IMR-90 (cell line): ENCODE data around the gene KDM1A. TPM values are rescaled to one million over a fixed set of nuclear protein-coding genes. Genes with fewer than 3 reads are reported as not detected.

Experiments
- ATAC-seq: fragments of 200-7000 bp; cut with Tn5 transposase; 2 replicates; pipeline ENCODE4 v1.9.1; 2020; ENCODE audit warnings: low read depth, mild to moderate bottlenecking, moderate library complexity
- BruUV-seq: library from RNA; stranded (reverse); fragments of 400-500 nt; replicated peaks from 2 replicates; lab custom pipeline; 2021; lab: Mats Ljungman, UMichigan
- CTCF ChIA-PET: fragments of 300-600 bp; formaldehyde crosslinking; extraction: SDS; loops from one replicate; lab custom pipeline; 2021; ENCODE audit warnings: antibody characterized with exemption; lab: Yijun Ruan, JAX
- POLR2A ChIA-PET: fragments of 300-600 bp; sonication (Branson Sonifier 250); formaldehyde crosslinking; loops from one replicate; lab custom pipeline; 2022; ENCODE audit warnings: antibody characterized with exemption; ENCODE audit not compliant: unreplicated experiment; lab: Charles Lee
- DNase-seq: peaks from one replicate; pipeline ENCODE4 v3.0.0; 2013
- H2AFZ ChIP-seq: replicated peaks from 2 replicates; pipeline ENCODE3; 2013; ENCODE audit warnings: low read length, mild to moderate bottlenecking; ENCODE audit not compliant: poor library complexity
- H2AK5ac ChIP-seq: 2 replicates; pipeline ENCODE4 v1.6.1; 2013; ENCODE audit warnings: low read depth, low read length, inconsistent platforms
- H2AK9ac ChIP-seq: replicated peaks from 2 replicates; pipeline ENCODE3; 2013; ENCODE audit warnings: mild to moderate bottlenecking, low read depth, low read length, moderate library complexity; ENCODE audit not compliant: poor library complexity
- H2BK120ac ChIP-seq: 2 replicates; pipeline ENCODE4 v1.6.1; 2013; ENCODE audit warnings: low read depth, low read length, inconsistent platforms
- H2BK15ac ChIP-seq: 3 replicates; pipeline ENCODE4 v1.6.1; 2013; ENCODE audit warnings: low read depth, low read length, inconsistent platforms
- H2BK20ac ChIP-seq: 2 replicates; pipeline ENCODE4 v1.6.1; 2013; ENCODE audit warnings: low read depth, mild to moderate bottlenecking, inconsistent platforms, low read length, moderate library complexity
- H2BK5ac ChIP-seq: 2 replicates; pipeline ENCODE4 v1.6.1; 2013; ENCODE audit warnings: mild to moderate bottlenecking, low read depth, low read length, inconsistent platforms; ENCODE audit not compliant: poor library complexity, severe bottlenecking
- H3K14ac ChIP-seq: replicated peaks from 2 replicates; pipeline ENCODE4 v1.6.1; 2013; ENCODE audit warnings: low read depth, low read length, inconsistent platforms
- H3K18ac ChIP-seq: 2 replicates; pipeline ENCODE4 v1.6.1; 2013; ENCODE audit warnings: low read depth, low read length, control low read depth
- H3K23ac ChIP-seq: 2 replicates; pipeline ENCODE4 v1.6.1; 2013; ENCODE audit warnings: low read depth, low read length, inconsistent platforms
- H3K27ac ChIP-seq: 2 replicates; pipeline ENCODE4 v1.5.1; 2013; ENCODE audit warnings: mild to moderate bottlenecking, control low read depth, low read length; ENCODE audit not compliant: insufficient read depth
- H3K27me3 ChIP-seq: 2 replicates; pipeline ENCODE4 v1.6.1; 2013; ENCODE audit warnings: low read length; ENCODE audit not compliant: control insufficient read depth, insufficient read depth
- H3K36me3 ChIP-seq: 2 replicates; pipeline ENCODE4 v1.6.1; 2013; ENCODE audit warnings: low read length, mixed read lengths; ENCODE audit not compliant: control insufficient read depth, insufficient read depth
- H3K4ac ChIP-seq: 2 replicates; pipeline ENCODE4 v1.6.1; 2013; ENCODE audit warnings: low read depth, low read length, inconsistent platforms
- H3K4me1 ChIP-seq: 2 replicates; pipeline ENCODE4 v1.6.1; 2013; ENCODE audit warnings: low read length, mixed read lengths; ENCODE audit not compliant: control insufficient read depth, insufficient read depth
- H3K4me2 ChIP-seq: 2 replicates; pipeline ENCODE4 v1.6.1; 2013; ENCODE audit warnings: low read depth, mild to moderate bottlenecking, control low read depth, low read length, moderate library complexity
- H3K4me3 ChIP-seq: 2 replicates; pipeline ENCODE4 v1.5.1; 2013; ENCODE audit warnings: low read depth, mild to moderate bottlenecking, control low read depth, low read length, moderate library complexity; ENCODE audit not compliant: insufficient read depth
- H3K56ac ChIP-seq: 2 replicates; pipeline ENCODE4 v1.6.1; 2013; ENCODE audit warnings: low read length, inconsistent platforms; ENCODE audit not compliant: insufficient read depth; ENCODE audit errors: extremely low read depth
- H3K79me1 ChIP-seq, 2 experiments: 2 replicates each; pipeline ENCODE4 v1.6.1; 2013; ENCODE audit warnings: low read length in 2 of 2, inconsistent platforms in 1 of 2, low read depth in 1 of 2
- H3K9ac ChIP-seq: 2 replicates; pipeline ENCODE4 v1.6.1; 2013; ENCODE audit warnings: low read depth, low read length, control low read depth
- H3K9me1 ChIP-seq: 2 replicates; pipeline ENCODE4 v1.6.1; 2013; ENCODE audit warnings: low read length, inconsistent platforms; ENCODE audit not compliant: insufficient read depth
- H3K9me3 ChIP-seq: 2 replicates; pipeline ENCODE4 v1.6.1; 2013; ENCODE audit warnings: low read length; ENCODE audit not compliant: control insufficient read depth, insufficient read depth
- H4K20me1 ChIP-seq: 2 replicates; pipeline ENCODE4 v1.6.1; 2013; ENCODE audit warnings: low read length, inconsistent platforms; ENCODE audit not compliant: insufficient read depth
- H4K5ac ChIP-seq: 2 replicates; pipeline ENCODE4 v1.6.1; 2013; ENCODE audit warnings: mild to moderate bottlenecking, low read depth, low read length, control low read depth
- H4K8ac ChIP-seq, 2 experiments: 2 replicates each; pipeline ENCODE4 v1.6.1; 2013; ENCODE audit warnings: low read depth in 2 of 2, low read length in 2 of 2, control low read depth in 1 of 2, inconsistent platforms in 1 of 2
- H4K91ac ChIP-seq: 2 replicates; pipeline ENCODE4 v1.6.1; 2013; ENCODE audit warnings: low read depth, low read length, inconsistent platforms; ENCODE audit not compliant: insufficient read depth
- BHLHE40 ChIP-seq: fragments of 150-350 bp; IDR thresholded peaks from 2 replicates; pipeline ENCODE4 v1.6.1; 2016; ENCODE audit warnings: mild to moderate bottlenecking, low read depth, low read length
- CEBPB ChIP-seq: IDR thresholded peaks from 2 replicates; pipeline ENCODE4 v1.6.1; 2012; ENCODE audit warnings: low read depth, low read length, improper control_type of control experiment
- CHD1 ChIP-seq: IDR thresholded peaks from 2 replicates; pipeline ENCODE4 v1.6.1; 2012; ENCODE audit warnings: low read depth, low read length, improper control_type of control experiment
- CTCF ChIP-seq: conservative IDR thresholded peaks from 2 replicates; pipeline ENCODE4 v1.5.1; 2012; ENCODE audit warnings: mild to moderate bottlenecking, low read depth, low read length, improper control_type of control experiment
- ELK1 ChIP-seq: fragments of 150-350 bp; IDR thresholded peaks from 2 replicates; pipeline ENCODE4 v1.6.1; 2016; ENCODE audit warnings: low read depth, mild to moderate bottlenecking, low read length, moderate library complexity, borderline replicate concordance
- FOS ChIP-seq: fragments of 150-350 bp; IDR thresholded peaks from 2 replicates; pipeline ENCODE4 v1.6.1; 2016; ENCODE audit warnings: low read depth, low read length
- MAFK ChIP-seq: IDR thresholded peaks from 2 replicates; pipeline ENCODE4 v1.6.1; 2012; ENCODE audit warnings: low read depth, low read length, improper control_type of control experiment
- MAZ ChIP-seq: IDR thresholded peaks from 2 replicates; pipeline ENCODE4 v1.6.1; 2012; ENCODE audit warnings: low read depth, mild to moderate bottlenecking, low read length, improper control_type of control experiment, moderate library complexity, borderline replicate concordance
- MXI1 ChIP-seq: IDR thresholded peaks from 2 replicates; pipeline ENCODE4 v1.6.1; 2012; ENCODE audit warnings: low read depth, mild to moderate bottlenecking, low read length, moderate library complexity, borderline replicate concordance
- NFE2L2 ChIP-seq: fragments of 150-350 bp; IDR thresholded peaks from 2 replicates; pipeline ENCODE4 v1.6.1; 2016; ENCODE audit warnings: low read depth, mild to moderate bottlenecking, low read length
- POLR2A ChIP-seq: IDR thresholded peaks from 2 replicates; pipeline ENCODE4 v1.6.1; 2012; ENCODE audit warnings: mild to moderate bottlenecking, low read depth, low read length
- RAD21 ChIP-seq: IDR thresholded peaks from 2 replicates; pipeline ENCODE4 v1.6.1; 2012; ENCODE audit warnings: low read length, improper control_type of control experiment
- RCOR1 ChIP-seq: IDR thresholded peaks from 2 replicates; pipeline ENCODE4 v1.6.1; 2012; ENCODE audit warnings: mild to moderate bottlenecking, low read length, improper control_type of control experiment; ENCODE audit not compliant: insufficient replicate concordance
- RFX5 ChIP-seq: IDR thresholded peaks from 2 replicates; pipeline ENCODE4 v1.8.0; 2012; ENCODE audit warnings: low read depth, mild to moderate bottlenecking, low read length, moderate library complexity
- SMC3 ChIP-seq: fragments of 150-350 bp; IDR thresholded peaks from 2 replicates; pipeline ENCODE4 v1.6.1; 2016; ENCODE audit warnings: low read depth, mild to moderate bottlenecking, antibody characterized with exemption, low read length, moderate library complexity
- USF2 ChIP-seq: fragments of 150-350 bp; IDR thresholded peaks from 2 replicates; pipeline ENCODE4 v1.6.1; 2017; ENCODE audit warnings: mild to moderate bottlenecking, antibody characterized with exemption, low read length, low read depth
- WGBS, 2 experiments: methylation state at CpG; one replicate each; pipeline versions ENCODE4 v1.1.5 to v1.1.7; 2013; ENCODE audit warnings: missing lambda C conversion rate in 2 of 2; ENCODE audit not compliant: insufficient read length in 1 of 2; ENCODE audit errors: extremely low coverage in 2 of 2; 5-methylcytosine and 5-hydroxymethylcytosine counted together
- dilution Hi-C: fragments of 300-500 bp; cut with HindIII; formaldehyde crosslinking; loops from one replicate; pipeline ENCODE4 v1.14.3; 2018; ENCODE audit warnings: low sequenced_read_pairs; ENCODE audit not compliant: unreplicated experiment
- in situ Hi-C: fragments of 300-500 bp; cut with MboI; formaldehyde crosslinking; loops from 3 replicates; pipeline ENCODE4 v1.14.3; 2019; ENCODE audit warnings: low sequenced_read_pairs, inconsistent platforms, mixed read lengths
- intact Hi-C: fragments of 100-400 bp; cut with micrococcal nuclease; formaldehyde crosslinking; loops from 2 replicates; pipeline ENCODE4 v1.10.0; 2022
- polyA plus RNA-seq, 3 experiments: library from polyadenylated mRNA; depleted of rRNA; stranded (reverse); fragments of >200 nt; gene quantifications; 2 replicates each; pipeline ENCODE4 v1.2.3, GENCODE V29; 2012; ENCODE audit warnings: low replicate concordance in 1 of 3
- total RNA-seq: library from RNA; depleted of rRNA; stranded (reverse); fragments of >200 nt; gene quantifications from 2 replicates; pipeline ENCODE4 v1.2.3, GENCODE V29; 2012

The KDM1A gene
- total and polyA plus RNA-seq, 2 of the 4 experiments (the other 2 are of a cell fraction): 58.7 to 104 TPM

GRCh38 chr1:23040509-23040908 is 21.2 kb downstream of the KDM1A start:
- H3K79me1 ChIP-seq: peaks cover 16 to 62% of the 10 kb centered on the region in 2 experiments
- CTCF ChIA-PET: interaction anchor here (0.9 kb wide), 1 partner anchor 9 kb away, joined by 4 read pairs; no protein-coding TSS in a partner anchor
- no peak overlapping the region for H4K8ac ChIP-seq
- H3K56ac ChIP-seq: no peak overlapping the region
- ATAC-seq: no peak
- no peak overlapping the region for H3K14ac ChIP-seq
- H2AK5ac ChIP-seq: no peak overlapping the region
- H4K5ac ChIP-seq: no peak overlapping the region
- H3K4me2 ChIP-seq: no peak overlapping the region
- in situ Hi-C loops: no loop called here
- H2BK120ac ChIP-seq: no peak overlapping the region
- H3K27me3 ChIP-seq: no peaks in the 10 kb centered on the region
- TF ChIP-seq MAZ: no peak
- TF ChIP-seq CHD1: no peak
- TF ChIP-seq RFX5: no peak
- TF ChIP-seq RCOR1: no peak
- no peak for TF ChIP-seq CTCF
- no peak for TF ChIP-seq BHLHE40
- no peak for TF ChIP-seq ELK1
- TF ChIP-seq MXI1: no peak
- no peak for TF ChIP-seq NFE2L2
- TF ChIP-seq RAD21: no peak
- no peak for TF ChIP-seq CEBPB
- no peak for TF ChIP-seq MAFK
- no peak for TF ChIP-seq USF2
- TF ChIP-seq FOS: no peak
- no peak for TF ChIP-seq POLR2A
- no peak for TF ChIP-seq SMC3
- H3K18ac ChIP-seq: no peak overlapping the region
- peaks cover 5% of the 10 kb centered on the region; the same call in 1 of the 2 replicates for H3K36me3 ChIP-seq
- no peak overlapping the region for H3K27ac ChIP-seq
- no peak for DNase-seq
- H3K4ac ChIP-seq: no peak overlapping the region
- H2AFZ ChIP-seq: no peak overlapping the region
- WGBS, 2 experiments: 100% methylated on average over 2 of the region's 5 CpGs; no CpG with 5 or more reads in 1 of the 2 experiments
- no peak overlapping the region for H3K4me3 ChIP-seq
- no peak overlapping the region for H2BK15ac ChIP-seq
- no peak overlapping the region for H2AK9ac ChIP-seq
- POLR2A ChIA-PET: no interaction called here
- H3K9me1 ChIP-seq: no peaks in the 10 kb centered on the region
- no peaks in the 10 kb centered on the region for H3K4me1 ChIP-seq
- peaks cover 22% of the 10 kb centered on the region for H4K20me1 ChIP-seq
- BruUV-seq: no TSS peak
- intact Hi-C loops: no loop called here
- H4K91ac ChIP-seq: no peak overlapping the region
- no peak overlapping the region for H3K23ac ChIP-seq
- H3K9ac ChIP-seq: no peak overlapping the region
- H2BK5ac ChIP-seq: no peak overlapping the region
- no peak overlapping the region for H2BK20ac ChIP-seq
- dilution Hi-C loops: no loop called here
- H3K9me3 ChIP-seq: no peaks in the 10 kb centered on the region
